ENCODE measurements around the gene TUBA3E. TPM values are rescaled to one million over a fixed set of nuclear protein-coding genes. Genes with fewer than 3 reads are reported as not detected.

Gene TUBA3E
- total and polyA plus RNA-seq, 2 of the 8 experiments (the other 6 are each of a cell fraction or from before 2014, with no cell fraction given): not detected

DNA sequence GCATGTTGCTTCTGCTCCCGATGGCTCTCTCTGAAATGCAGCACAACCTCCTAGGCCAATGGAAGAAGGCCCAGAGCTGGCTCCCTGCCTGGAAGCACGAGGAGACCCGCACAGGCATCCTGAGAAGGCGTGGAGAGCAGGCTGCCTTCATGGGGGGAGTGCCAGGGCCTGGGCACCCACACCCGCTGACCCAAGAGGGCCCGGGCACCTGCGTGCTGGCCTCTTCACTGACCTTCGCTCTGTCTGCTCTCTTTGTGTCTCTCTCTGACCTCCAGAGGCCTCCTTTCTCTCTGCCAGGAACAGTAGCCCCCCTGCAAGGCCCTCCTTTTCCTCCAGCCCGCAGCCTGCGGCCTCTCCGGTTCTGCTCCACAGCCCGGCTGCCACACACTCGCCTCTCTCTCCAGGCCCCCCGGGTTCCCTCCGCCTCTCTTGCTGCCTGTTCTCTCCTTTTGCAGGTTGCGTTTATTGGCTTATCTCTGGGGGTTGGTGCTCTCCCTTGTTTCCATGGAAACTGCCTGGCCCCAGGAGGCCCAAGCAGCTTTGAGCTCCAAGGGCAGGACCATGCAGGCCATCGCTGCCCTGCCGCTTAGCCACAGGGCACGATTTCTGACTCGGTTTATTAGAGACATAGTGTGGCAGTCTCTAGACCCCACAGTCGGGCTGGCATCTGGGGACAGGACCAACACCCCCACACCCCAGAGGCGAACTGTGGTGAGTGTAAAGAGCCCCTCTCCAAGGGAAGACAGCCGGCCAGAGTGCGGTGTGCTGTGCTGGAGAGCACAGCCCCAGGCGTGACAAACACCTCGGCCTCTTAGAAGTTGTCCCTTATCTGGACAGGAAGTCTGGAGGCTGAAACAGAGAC lies 14.5 kb downstream of the TUBA3E start:
- FAIRE-seq (no peak), DNase-seq (ENCODE audit: low read depth in 1 of 2, low spot score in 2 of 2) (no peak)
- WGBS, 2 experiments (ENCODE audit: extremely low coverage in 1 of 2, insufficient coverage in 1 of 2, insufficient read length in 1 of 2, insufficient replicate concordance in 2 of 2, low coverage in 1 of 2, low lambda C conversion rate in 2 of 2, missing lambda C conversion rate in 1 of 2): 90% methylated on average over 22 of the region's 26 CpGs; no CpG with 5 or more reads in 1 of the 2 experiments
- Histone ChIP-seq H2AK5ac (ENCODE audit: low read depth, low read length) (no peak overlapping the region), H3K9ac (replicated peaks in 1 of 4; ENCODE audit: extremely low read depth in 1 of 4, low read depth in 3 of 4, low read length in 3 of 4) (no peak overlapping the region), H3K79me1 (ENCODE audit: low read depth, low read length) (peaks cover 2% of the 10 kb centered on the region; the same call in 1 of the 2 replicates), H3K4me1 (replicated peaks in 1 of 4; ENCODE audit: control insufficient read depth in 3 of 4, insufficient read depth in 4 of 4, low read length in 3 of 4) (peaks cover 0 to 7% (median 3%) of the 10 kb centered on the region in 4 experiments; a peak in 4 of 7 replicates), H3K36me3 (ENCODE audit: control insufficient read depth in 2 of 4, insufficient read depth in 4 of 4, low read length in 3 of 4) (peaks cover 0 to 4% (median 0%) of the 10 kb centered on the region in 4 experiments; a peak in 1 of 8 replicates), H3K4me2 (ENCODE audit: insufficient read depth in 1 of 2, low read depth in 2 of 2, low read length in 2 of 2) (peak overlapping the region; percentile 80 to 84; a peak in 2 of 4 replicates), H4K8ac (ENCODE audit: extremely low read depth, insufficient read depth, low read length) (no peak overlapping the region; the same call in 1 of the 2 replicates), H3K27me3 (replicated peaks in 1 of 4; ENCODE audit: control insufficient read depth in 3 of 4, extremely low read depth in 1 of 4, insufficient read depth in 3 of 4, low read length in 3 of 4) (no peaks in the 10 kb centered on the region), H3K4me3 (ENCODE audit: extremely low read depth in 1 of 4, insufficient read depth in 2 of 4, low read depth in 3 of 4, low read length in 4 of 4) (peak overlapping the region in 3 of 4 experiments; percentile 43 to 98 (median 44); a peak in 4 of 8 replicates), H3K9me3 (ENCODE audit: insufficient read depth in 2 of 2, low read depth in 1 of 2, low read length in 1 of 2) (no peaks in the 10 kb centered on the region), H2AFZ (ENCODE audit: low read length) (no peak overlapping the region), H3K27ac (ENCODE audit: low read depth, low read length) (no peak overlapping the region), H4K5ac (ENCODE audit: insufficient read length, low read depth, low read length) (no peak overlapping the region), H3K18ac (ENCODE audit: extremely low read depth, low read length) (no peak overlapping the region), H4K20me1 (replicated peaks in 1 of 2; ENCODE audit: control insufficient read depth in 1 of 2, insufficient read depth in 2 of 2, low read length in 2 of 2) (no peaks in the 10 kb centered on the region), H3K4ac (replicated peaks; ENCODE audit: insufficient read length, low read depth, low read length) (no peak overlapping the region), H3K79me2 (ENCODE audit: control insufficient read depth in 1 of 2, insufficient read depth in 2 of 2, low read length in 2 of 2) (peaks cover 14 to 29% of the 10 kb centered on the region in 2 experiments), H2BK20ac (ENCODE audit: low read length) (no peak overlapping the region), H3K56ac (replicated peaks; ENCODE audit: insufficient read length, low read depth, low read length) (no peak overlapping the region), H2BK15ac (ENCODE audit: low read length) (no peak overlapping the region), H3K23me2 (ENCODE audit: low read depth, low read length) (peaks cover 2% of the 10 kb centered on the region; the same call in 1 of the 2 replicates), H4K91ac (replicated peaks; ENCODE audit: insufficient read length, low read length) (no peak overlapping the region), H2BK5ac (ENCODE audit: low read depth, low read length) (no peak overlapping the region), H2BK12ac (ENCODE audit: low read depth, low read length) (no peak overlapping the region), H2BK120ac (replicated peaks; ENCODE audit: low read depth, low read length) (no peak overlapping the region), H3K23ac (ENCODE audit: insufficient read length) (no peak overlapping the region), H3K14ac (ENCODE audit: insufficient read length) (no peak overlapping the region)
- TF ChIP-seq, protein P1, sequence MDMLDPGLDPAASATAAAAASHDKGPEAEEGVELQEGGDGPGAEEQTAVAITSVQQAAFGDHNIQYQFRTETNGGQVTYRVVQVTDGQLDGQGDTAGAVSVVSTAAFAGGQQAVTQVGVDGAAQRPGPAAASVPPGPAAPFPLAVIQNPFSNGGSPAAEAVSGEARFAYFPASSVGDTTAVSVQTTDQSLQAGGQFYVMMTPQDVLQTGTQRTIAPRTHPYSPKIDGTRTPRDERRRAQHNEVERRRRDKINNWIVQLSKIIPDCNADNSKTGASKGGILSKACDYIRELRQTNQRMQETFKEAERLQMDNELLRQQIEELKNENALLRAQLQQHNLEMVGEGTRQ (IDR thresholded peaks at IDR 0.05; ENCODE audit: low read length): no peak
- TF ChIP-seq CEBPB (IDR thresholded peaks at IDR 0.05; ENCODE audit: low read depth, low read length) (no peak), TAF1 (IDR thresholded peaks at IDR 0.05; ENCODE audit: low read depth, low read length) (no peak), NRF1 (IDR thresholded peaks at IDR 0.05; ENCODE audit: low read depth, low read length) (no peak), JUN (IDR thresholded peaks at IDR 0.05; ENCODE audit: low read depth, low read length) (no peak), TCF12 (IDR thresholded peaks at IDR 0.05; ENCODE audit: low read depth, low read length) (no peak)
- TF ChIP-seq, protein P2, sequence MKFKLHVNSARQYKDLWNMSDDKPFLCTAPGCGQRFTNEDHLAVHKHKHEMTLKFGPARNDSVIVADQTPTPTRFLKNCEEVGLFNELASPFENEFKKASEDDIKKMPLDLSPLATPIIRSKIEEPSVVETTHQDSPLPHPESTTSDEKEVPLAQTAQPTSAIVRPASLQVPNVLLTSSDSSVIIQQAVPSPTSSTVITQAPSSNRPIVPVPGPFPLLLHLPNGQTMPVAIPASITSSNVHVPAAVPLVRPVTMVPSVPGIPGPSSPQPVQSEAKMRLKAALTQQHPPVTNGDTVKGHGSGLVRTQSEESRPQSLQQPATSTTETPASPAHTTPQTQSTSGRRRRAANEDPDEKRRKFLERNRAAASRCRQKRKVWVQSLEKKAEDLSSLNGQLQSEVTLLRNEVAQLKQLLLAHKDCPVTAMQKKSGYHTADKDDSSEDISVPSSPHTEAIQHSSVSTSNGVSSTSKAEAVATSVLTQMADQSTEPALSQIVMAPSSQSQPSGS (IDR thresholded peaks at IDR 0.05; ENCODE audit: low read length): no peak
- POLR2A ChIA-PET (ENCODE audit: partially characterized antibody): interaction anchor here (1.6 kb wide), 1 partner anchor 10 kb away, joined by 3 read pairs; no protein-coding TSS in a partner anchor
- CTCF ChIA-PET (ENCODE audit: partially characterized antibody): interaction anchor here (3.9 kb wide), 1 partner anchor 150 kb away, joined by 28 read pairs; no protein-coding TSS in a partner anchor

Measured in H1 (cell line).